NCI-H2171 treated with DMSO at 0.1 percent for 48 hours (cell line): ENCODE results near the gene SIX5.
"Not testable (repeated sequence)": the region's sequence is repeated elsewhere in the genome, so short reads cannot be mapped to it uniquely, and the experiment has no call there.

Experiments used
- DNase-seq: peaks from one replicate; lab custom pipeline; 2025; lab: John Stamatoyannopoulos, UW

The SIX5 gene

DNA sequence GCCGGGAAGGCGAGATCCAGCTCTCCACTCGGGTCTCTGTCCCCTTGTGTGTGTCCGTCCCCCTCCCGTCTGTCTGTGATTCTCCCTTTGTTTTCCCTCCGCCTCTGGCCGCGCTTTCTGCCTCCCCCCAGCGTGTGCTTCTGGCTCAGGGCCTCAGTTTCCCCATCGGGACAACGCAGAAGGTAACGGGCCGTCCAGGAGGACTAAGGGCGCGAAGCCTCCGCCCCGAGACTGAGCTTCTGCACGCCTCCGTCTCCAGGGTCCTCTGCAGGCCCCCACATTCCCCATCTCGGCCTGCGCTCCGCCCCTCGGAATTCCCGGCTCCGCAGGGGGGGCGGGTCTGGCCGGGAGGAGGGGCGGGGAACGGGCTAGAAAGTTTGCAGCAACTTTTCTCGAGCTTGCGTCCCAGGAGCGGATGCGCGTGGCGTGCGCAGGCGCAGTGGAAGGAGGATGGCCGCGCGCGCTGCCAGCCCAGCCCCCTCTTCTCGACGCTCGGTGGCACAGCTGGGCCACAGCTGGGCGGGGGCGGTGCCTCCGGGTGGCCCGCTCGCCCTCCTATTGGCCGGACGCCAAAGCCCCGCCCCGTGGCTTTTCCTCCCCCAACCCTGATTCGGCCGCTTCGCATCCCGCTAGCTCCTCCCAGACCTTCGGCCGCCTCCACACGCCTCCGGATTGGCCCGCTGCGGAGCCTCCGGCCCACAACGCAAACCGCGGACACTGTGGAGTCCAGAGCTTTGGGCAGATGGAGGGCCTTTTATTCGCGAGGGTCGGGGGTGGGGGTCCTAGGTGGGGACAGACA, at the start of gene SIX5:
Gene SIX5 (minus strand): TSS at position 269 of the 799 bp plus-strand sequence. CDS start 408 bp downstream, outside the sequence.
- peak; percentile 92 for DNase-seq

GRCh38 chr19:45817725-45818301, 48.8 kb upstream of the SIX5 start:
- no peak for DNase-seq

- peak; percentile 94 for DNase-seq
Measured at GRCh38 chr19:45817010-45817724, 48.1 kb upstream of the SIX5 start.

GRCh38 chr19:45816236-45817009, 47.4 kb upstream of the SIX5 start:
- no peak for DNase-seq

- no peak for DNase-seq
Measured at GRCh38 chr19:45815481-45816216, 46.6 kb upstream of the SIX5 start.

DNA sequence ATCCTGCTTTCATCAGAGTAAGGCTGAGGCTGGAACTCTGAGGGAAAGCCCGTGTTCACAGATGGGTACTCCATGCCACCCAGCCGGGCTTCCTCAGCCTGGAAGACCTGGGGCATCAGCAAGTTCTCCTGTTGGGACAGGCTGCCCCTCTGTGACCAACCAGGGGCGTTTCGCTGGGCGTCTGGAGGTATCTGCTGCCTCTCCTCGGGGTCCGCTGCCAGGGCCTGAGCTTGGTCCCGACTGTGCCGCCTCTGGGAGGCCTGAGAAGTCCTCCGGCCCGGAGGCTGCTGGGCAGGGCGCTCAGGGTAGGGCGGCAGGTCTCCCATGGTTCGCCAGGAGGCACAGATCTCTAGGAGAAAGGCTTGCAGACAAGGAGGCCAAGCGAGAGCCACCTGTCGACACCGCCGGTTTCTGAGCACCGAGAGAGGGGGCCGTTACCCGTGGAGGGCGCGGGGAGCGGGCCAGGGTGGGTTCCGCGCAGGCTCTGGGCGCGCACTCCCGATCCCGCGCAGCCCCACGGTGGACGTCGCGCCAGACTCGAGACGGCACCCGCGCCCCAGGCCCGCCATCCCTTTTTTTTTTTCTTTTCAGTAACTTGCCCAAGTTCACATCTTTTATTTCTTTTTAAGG, 45.9 kb upstream of the SIX5 start, which contains the start of gene RSPH6A:
Gene RSPH6A (minus strand): TSS at position 458 of the 630 bp plus-strand sequence. CDS start 132 bp downstream, at position 326.
- DNase-seq = no peak

GRCh38 chr19:45814166-45814780, 45.2 kb upstream of the SIX5 start:
- no peak for DNase-seq

DNA sequence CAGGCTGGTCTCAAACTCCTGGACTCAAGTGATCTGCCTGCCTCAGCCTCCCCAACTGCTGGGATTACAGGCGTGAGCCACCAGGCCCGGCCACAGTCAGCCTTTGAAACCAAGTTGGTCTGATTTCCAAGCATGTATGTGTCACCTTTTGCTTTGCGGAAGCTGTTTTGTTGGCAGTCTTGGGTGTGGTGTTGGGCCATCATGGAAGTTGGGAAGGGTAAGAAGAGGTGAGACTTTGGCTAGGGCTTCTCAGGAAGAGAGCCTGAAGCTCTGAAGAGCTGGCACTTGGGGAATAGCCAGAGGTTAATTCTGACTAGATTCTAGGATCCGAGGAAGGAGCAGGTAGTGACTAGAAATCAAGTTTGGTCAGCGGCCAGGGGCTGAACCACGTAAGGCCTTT, 43.2 kb upstream of the SIX5 start:
- no peak for DNase-seq

GRCh38 chr19:45809643-45810159, 40.6 kb upstream of the SIX5 start:
- DNase-seq = peak; percentile 97

DNA sequence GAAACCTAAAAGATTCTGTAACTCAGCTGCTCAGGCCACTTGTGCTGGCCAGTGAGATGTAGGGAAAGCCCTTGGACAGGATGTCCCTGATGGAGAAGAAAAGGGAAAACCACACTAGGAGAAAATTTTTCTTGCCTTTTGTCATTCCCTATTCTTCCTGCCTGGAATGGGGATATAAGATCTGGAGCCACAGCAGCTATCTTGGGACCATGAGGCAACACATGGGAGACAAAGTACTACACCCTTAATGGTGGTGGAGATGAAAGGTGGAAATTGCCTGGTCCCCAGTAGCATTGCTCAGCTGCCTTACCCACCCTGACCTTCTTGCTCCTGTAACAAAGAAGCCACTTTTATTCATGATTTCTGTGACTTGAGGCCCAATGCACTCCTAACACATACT, 36.7 kb upstream of the SIX5 start:
- no peak for DNase-seq

DNA sequence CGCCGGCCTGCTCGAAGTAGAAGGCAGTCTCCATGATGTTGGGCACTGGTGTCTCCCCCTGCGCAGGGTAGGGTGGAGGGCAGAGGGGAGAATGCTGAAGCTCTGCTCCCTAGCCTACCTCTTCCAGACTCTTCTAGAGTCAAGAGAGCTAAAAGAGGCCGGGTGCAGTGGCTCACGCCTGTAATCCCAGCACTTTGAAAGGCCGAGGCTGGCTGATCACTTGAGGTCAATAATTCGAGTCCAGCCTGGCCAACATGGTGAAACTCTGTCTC, 35.8 kb upstream of the SIX5 start:
- no peak for DNase-seq

- DNase-seq = no peak
Measured at GRCh38 chr19:45804140-45804958, 35.3 kb upstream of the SIX5 start.

- no peak for DNase-seq
Measured at GRCh38 chr19:45801603-45802175, 32.6 kb upstream of the SIX5 start.

DNA sequence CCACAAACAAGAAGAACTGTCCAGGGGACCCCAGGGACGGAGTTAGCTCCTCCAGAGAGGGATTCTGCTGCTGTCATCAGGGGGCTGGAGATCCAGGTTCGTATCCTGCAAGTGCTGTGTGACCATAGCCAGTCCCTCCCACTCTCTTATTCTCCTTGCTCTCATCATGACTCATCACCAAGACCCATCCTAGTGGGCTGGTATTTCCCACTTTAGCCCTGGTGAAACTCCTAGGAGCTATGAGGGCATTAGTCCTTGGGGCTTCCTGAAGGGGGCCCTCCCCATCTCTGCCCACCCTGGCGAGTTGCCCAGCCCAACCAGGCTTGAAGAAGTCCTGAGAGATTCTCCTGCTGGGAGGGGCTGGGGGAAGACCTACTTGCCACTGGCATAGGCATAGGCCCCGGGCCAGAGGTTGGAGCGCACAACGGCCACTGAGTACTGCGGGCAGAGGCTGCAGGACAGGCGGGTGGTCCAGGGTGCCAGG, 31.1 kb upstream of the SIX5 start:
- DNase-seq = no peak

DNA sequence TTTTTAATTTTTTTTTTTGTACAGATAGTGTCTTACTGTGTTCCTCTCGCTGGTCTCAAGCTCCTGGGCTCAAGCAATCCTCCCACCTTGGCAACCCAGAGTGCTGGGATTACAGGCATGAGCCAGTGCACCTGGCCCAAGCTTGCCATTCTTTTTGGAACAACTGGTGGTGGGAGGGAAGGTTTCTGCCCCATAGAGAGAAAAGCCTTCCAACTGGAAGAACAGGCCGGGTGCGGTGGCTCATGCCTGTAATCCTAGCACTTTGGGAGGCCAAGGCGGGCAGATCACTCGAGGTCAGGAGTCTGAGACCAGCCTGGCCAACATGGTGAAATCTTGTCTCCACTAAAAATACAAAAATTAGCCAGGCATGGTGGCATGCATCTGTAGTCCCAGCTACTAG, 30.5 kb upstream of the SIX5 start:
- not testable (repeated sequence) for DNase-seq

GRCh38 chr19:45798995-45799517, 30.0 kb upstream of the SIX5 start:
- DNase-seq = peak; percentile 80

GRCh38 chr19:45794627-45795026, 25.6 kb upstream of the SIX5 start:
- DNase-seq = no peak

- no peak for DNase-seq
Measured at GRCh38 chr19:45793876-45794275, 24.8 kb upstream of the SIX5 start.

GRCh38 chr19:45793178-45793564, 24.1 kb upstream of the SIX5 start:
- no peak for DNase-seq
